Measurements from ENCODE around the gene THAP5.

Gene THAP5

GRCh38 chr7:108535257-108535656, 34.2 kb downstream of the THAP5 start:
- TF ChIP-seq EP300 (IDR thresholded peaks at IDR 0.05; ENCODE audit: borderline replicate concordance), result no peak

- no peak for TF ChIP-seq CREB1 (IDR thresholded peaks at IDR 0.05; ENCODE audit: low read depth)
- no peak for TF ChIP-seq USF1 (IDR thresholded peaks at IDR 0.05)
- no peak for TF ChIP-seq TAF1 (IDR thresholded peaks at IDR 0.05; ENCODE audit: low read depth)
- no peak for TF ChIP-seq RAD21 (IDR thresholded peaks at IDR 0.05; ENCODE audit: low read depth)
- no peak for TF ChIP-seq MAX (IDR thresholded peaks at IDR 0.05)
- TF ChIP-seq ZBTB7A (IDR thresholded peaks at IDR 0.05; ENCODE audit: low read depth), result no peak
- TF ChIP-seq FOXM1 (IDR thresholded peaks at IDR 0.05; ENCODE audit: borderline replicate concordance, low read depth), result no peak
- TF ChIP-seq EGR1 (IDR thresholded peaks at IDR 0.05), result no peak
- TF ChIP-seq TEAD4 (IDR thresholded peaks at IDR 0.05), result no peak
- TF ChIP-seq CEBPB (IDR thresholded peaks at IDR 0.05), result no peak
- TF ChIP-seq YY1 (IDR thresholded peaks at IDR 0.05; ENCODE audit: low read depth), result no peak
These were observed 35.8 kb downstream of the THAP5 start for GRCh38 chr7:108533712-108534111.

GRCh38 chr7:108529341-108529740, 40.2 kb downstream of the THAP5 start:
- TF ChIP-seq TEAD4 (IDR thresholded peaks at IDR 0.05) (no peak), ZBTB7A (IDR thresholded peaks at IDR 0.05; ENCODE audit: low read depth) (no peak), FOXM1 (IDR thresholded peaks at IDR 0.05; ENCODE audit: borderline replicate concordance, low read depth) (no peak), EP300 (IDR thresholded peaks at IDR 0.05; ENCODE audit: borderline replicate concordance) (no peak), NFIC (IDR thresholded peaks at IDR 0.05) (no peak), YY1 (IDR thresholded peaks at IDR 0.05; ENCODE audit: low read depth) (no peak), CEBPB (IDR thresholded peaks at IDR 0.05) (no peak), REST (IDR thresholded peaks at IDR 0.05; ENCODE audit: low read depth) (no peak), USF1 (IDR thresholded peaks at IDR 0.05) (no peak)

GRCh38 chr7:108528183-108528712, 41.3 kb downstream of the THAP5 start:
- TF ChIP-seq TEAD4 (IDR thresholded peaks at IDR 0.05) (peak; percentile 13; the same call in 1 of the 2 replicates), TCF12 (IDR thresholded peaks at IDR 0.05; ENCODE audit: low read depth) (peak; percentile 56; the same call in 1 of the 2 replicates), FOXM1 (IDR thresholded peaks at IDR 0.05; ENCODE audit: borderline replicate concordance, low read depth) (no peak), EP300 (IDR thresholded peaks at IDR 0.05; ENCODE audit: borderline replicate concordance) (peak; percentile 87), NFIC (IDR thresholded peaks at IDR 0.05) (peak; percentile 78)

- TF ChIP-seq REST (IDR thresholded peaks at IDR 0.05; ENCODE audit: low read depth), result no peak
- TF ChIP-seq CREB1 (IDR thresholded peaks at IDR 0.05; ENCODE audit: low read depth), result no peak
- TF ChIP-seq USF1 (IDR thresholded peaks at IDR 0.05), result no peak
- TF ChIP-seq TEAD4 (IDR thresholded peaks at IDR 0.05), result no peak
- TF ChIP-seq CEBPB (IDR thresholded peaks at IDR 0.05), result no peak
- TF ChIP-seq EP300 (IDR thresholded peaks at IDR 0.05; ENCODE audit: borderline replicate concordance), result no peak
- TF ChIP-seq NFIC (IDR thresholded peaks at IDR 0.05), result no peak
- no peak for TF ChIP-seq EGR1 (IDR thresholded peaks at IDR 0.05)
- TF ChIP-seq MAX (IDR thresholded peaks at IDR 0.05), result no peak
- no peak for TF ChIP-seq TAF1 (IDR thresholded peaks at IDR 0.05; ENCODE audit: low read depth)
- TF ChIP-seq ZBTB7A (IDR thresholded peaks at IDR 0.05; ENCODE audit: low read depth), result no peak
- TF ChIP-seq FOXM1 (IDR thresholded peaks at IDR 0.05; ENCODE audit: borderline replicate concordance, low read depth), result no peak
- no peak for TF ChIP-seq TCF12 (IDR thresholded peaks at IDR 0.05; ENCODE audit: low read depth)
- no peak for TF ChIP-seq YY1 (IDR thresholded peaks at IDR 0.05; ENCODE audit: low read depth)
- no peak for TF ChIP-seq RAD21 (IDR thresholded peaks at IDR 0.05; ENCODE audit: low read depth)
These were observed 42.8 kb downstream of the THAP5 start for GRCh38 chr7:108526768-108527017.
